Measurements from ENCODE around the gene EPYC.

DNA sequence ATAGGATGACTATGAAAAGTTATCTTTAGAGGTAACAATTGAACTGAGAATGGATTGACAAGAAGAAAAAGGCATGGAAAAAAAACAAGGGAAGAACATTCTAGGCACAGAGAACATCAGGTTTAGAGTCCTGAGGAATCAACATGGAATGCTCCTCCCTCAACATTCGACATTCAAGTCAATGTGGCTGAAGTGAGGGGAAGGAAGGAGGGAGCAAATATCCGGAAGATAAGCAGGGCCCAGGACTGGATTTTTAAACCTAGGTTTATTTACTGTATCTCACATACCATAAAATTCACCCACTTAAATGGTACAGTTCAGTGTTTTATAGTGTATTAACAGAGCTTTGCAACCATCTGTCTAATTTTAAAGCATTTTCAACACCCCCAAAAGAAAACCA lies 40.2 kb downstream of the EPYC start:
- no peak for TF ChIP-seq ZNF274 (IDR thresholded peaks at IDR 0.05; ENCODE audit: low read depth, low read length)
- no peak for TF ChIP-seq SUZ12 (IDR thresholded peaks at IDR 0.05; ENCODE audit: extremely low read depth, insufficient read depth, insufficient read length)
